Jurkat, Clone E6-1 (cell line): ENCODE data around the gene ABLIM2.

Source experiments
- DNase-seq: peaks from one replicate; pipeline ENCODE4 v3.0.0-alpha.2; 2011; ENCODE audit warnings: low read depth, low spot score
- H3K4me3 ChIP-seq: 2 replicates; pipeline ENCODE4 v1.5.1; 2011; ENCODE audit warnings: mild to moderate bottlenecking, low read length, control low read depth, moderate library complexity

Gene ABLIM2

DNA sequence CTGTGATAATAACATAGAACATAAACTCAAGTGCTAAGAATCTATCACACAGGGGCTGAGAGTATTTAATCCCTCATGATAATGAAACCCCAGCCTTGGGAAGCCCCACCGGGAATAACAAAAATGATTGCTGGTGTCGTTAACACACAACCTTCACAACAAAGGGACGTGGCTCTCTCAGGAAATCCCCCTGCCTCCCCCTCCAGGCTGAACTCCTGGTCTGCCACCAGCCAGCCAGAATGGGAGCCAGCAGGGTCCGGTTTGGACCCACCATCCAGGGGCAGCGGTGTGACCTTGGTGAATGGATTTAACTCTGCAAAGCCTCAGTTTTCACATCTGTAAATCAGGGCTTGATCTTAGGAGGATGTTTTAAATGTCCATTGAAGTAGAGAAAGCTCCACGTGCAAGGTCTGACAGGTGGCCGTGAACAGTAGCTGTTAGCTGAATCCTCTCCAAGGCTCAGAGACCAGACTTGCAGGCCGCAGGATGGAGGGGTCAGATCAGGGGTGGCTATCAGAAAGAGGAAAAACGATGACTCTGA, 46.5 kb downstream of the ABLIM2 start:
- no peak overlapping the region for H3K4me3 ChIP-seq
- DNase-seq: no peak

- DNase-seq: no peak
- H3K4me3 ChIP-seq: no peak overlapping the region
Observed at GRCh38 chr4:8110071-8110986, 48.3 kb downstream of the ABLIM2 start.

- DNase-seq: no peak
- no peak overlapping the region for H3K4me3 ChIP-seq
Observed at GRCh38 chr4:8109406-8110065, 49.1 kb downstream of the ABLIM2 start.

DNA sequence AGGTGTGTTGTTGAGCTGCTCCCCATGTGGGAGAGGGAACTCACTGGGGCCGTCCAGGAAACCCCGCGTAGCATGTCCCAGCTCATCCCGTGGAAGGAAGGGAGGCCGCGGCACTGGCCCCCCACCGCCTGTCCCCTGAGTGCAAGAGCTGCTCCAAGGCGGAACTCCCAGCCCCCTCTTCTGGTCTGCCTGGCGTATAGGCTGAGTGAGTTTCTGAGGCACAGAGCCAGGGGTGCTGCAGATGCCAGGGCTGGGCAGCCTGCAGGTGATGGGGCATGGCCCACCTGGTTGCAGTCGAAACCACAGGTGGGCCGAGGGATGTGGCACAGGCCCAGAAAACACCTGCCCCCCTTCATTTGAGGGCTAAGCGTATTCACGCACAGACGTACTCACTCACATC, 49.6 kb downstream of the ABLIM2 start:
- DNase-seq: no peak
- H3K4me3 ChIP-seq: no peak overlapping the region

GRCh38 chr4:8108261-8108660, 50.4 kb downstream of the ABLIM2 start:
- DNase-seq: no peak
- no peak overlapping the region for H3K4me3 ChIP-seq

GRCh38 chr4:8107146-8107657, 51.4 kb downstream of the ABLIM2 start:
- no peak for DNase-seq
- no peak overlapping the region for H3K4me3 ChIP-seq

DNA sequence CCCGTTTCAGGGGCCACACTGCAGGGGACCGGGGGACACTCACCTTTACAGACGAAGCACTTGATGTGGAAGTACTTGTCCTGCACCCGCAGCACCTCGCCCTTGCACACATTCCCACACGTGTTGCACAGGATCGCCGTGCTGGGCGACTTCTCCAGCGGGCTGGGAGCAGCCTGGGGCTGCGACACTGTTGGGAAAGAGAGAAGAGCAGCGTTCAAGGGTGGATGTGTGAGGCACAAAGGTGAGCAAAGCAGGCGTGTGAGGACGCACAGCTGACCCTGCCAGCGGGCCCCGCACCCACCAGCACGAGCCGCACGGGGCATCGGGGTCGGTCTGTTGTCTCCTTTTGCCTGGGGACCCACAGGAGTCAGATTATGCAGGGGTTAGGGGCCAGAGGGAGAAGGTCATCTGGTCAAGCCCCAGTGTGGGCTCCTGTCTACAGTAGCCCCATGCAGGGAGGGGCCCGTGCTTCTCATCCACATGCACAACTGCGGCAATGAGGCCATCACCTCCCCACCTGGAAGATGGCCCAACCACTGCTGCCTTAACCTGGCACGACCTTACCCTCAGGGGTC, 52.1 kb downstream of the ABLIM2 start:
- H3K4me3 ChIP-seq: no peak overlapping the region
- DNase-seq: no peak

DNA sequence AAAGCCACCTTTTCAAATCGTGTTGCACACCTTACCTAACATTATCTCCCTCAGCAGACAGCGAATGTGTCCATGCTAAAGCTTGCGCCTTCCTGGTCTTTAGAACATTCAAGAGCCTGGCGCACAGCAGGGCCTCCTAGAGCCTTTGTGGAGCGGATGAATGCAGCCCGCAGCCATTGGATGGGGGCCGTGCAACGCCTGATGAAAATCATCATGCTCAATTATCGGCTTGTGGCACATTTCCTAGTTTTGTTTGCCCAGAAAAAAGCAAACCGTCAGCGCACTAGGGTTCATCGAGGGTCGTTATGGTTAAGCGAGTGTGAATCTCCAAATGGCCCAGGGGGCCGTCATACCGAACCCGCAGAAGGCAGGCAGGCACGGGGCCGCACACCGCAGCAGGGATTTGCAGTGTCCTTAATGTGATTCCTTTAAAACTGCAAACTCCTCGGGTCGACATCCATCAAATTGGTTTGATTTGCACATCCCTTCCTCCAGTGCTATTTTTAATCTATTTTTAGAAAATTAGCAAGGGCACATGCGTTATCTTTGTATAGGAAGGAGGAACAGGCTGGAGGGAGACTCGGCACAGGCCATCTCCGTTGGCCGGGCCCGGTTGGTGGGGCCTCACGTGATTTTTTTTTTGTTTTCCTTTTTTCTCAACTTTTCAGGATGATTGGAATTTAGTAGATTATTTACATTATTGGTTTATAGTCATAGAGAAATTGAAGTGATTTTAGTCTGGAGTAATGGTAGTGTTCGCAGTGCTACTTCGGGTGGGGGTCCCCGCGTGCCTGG, 53.1 kb downstream of the ABLIM2 start:
- DNase-seq: no peak
- no peak overlapping the region for H3K4me3 ChIP-seq

DNA sequence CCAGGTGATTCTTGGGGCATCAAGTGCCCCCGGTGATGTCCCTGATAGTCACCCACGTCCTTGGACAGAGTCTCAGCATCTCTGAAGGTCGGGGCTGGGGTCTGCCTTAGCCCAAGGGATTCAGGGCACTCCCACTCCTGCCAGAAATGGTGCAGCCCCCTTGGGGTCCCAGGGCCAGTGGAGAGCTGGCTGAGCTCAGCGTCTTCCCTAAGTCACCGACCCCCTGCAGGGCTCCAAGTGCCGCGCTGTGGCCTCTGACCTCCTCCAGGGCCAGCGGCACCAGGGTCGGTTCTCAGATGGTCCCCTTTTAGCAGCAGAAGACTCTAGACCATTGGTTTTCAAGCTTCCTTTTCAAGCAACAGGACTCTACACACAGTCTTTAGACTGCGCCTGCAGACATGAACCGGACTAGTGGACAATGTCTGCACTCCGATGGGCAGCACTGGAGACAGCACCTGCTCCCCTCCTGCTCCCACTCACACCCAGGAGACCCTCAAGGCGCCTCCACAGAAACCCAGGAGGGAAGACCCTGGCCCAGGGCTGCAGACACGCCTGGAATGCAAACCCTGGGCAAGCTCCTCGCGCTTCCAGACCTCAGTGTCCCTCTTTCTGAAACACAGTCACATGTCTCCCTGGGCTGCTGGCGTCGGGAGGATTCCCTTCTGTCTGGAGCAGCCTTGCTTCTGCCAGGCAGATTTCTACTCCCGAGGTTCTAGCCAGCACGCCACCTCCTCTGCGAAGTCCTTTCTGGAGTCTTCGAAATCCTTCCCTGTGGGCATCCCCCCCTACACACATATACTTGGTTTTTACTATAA, 53.9 kb downstream of the ABLIM2 start:
- no peak overlapping the region for H3K4me3 ChIP-seq
- no peak for DNase-seq

DNA sequence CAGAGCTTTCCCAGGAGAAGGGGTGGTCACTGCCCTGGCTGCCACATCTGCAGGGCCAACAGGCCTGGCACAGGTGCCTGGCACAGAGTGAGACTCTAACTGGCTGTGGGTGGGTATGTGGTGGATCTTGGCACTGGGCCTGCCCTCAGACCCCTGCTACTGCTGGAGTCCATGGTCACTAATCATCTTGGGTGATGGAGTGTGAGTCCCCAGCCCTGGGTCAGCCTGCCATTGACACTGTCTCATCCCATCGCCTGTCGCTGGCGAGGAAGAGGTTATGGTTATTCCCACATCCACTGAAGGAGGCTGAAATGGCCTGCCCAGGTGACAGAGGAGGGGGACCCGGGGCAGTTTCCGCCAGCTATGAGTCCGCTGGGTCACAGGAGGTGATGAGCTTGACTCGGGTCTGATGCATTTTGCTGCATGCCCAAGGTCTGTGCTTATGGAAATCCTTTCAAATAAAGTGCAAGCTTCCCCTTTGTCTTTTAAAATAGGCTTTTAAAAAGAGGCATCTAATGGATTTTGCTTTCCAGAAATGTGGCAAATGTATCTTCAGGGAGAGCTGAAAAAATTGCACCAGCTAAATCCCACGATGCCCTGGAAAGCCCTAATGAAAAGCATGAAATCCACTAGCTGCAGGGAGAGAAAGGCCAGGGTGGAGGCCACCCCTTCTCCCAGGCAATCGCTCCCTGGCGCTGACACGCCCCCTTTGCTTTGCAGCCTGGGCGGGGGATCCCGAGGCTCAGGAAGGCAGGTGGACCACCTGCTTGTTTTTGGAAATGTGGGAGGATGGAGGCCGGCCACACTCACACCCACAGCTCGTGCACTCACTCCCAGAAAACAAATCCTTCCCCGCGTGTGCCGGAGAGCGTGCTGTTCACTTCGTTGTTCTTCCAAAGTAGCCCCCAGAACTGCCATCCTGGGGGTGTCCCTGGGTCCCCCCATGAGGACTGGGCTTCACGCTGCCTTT, 54.9 kb downstream of the ABLIM2 start:
- no peak overlapping the region for H3K4me3 ChIP-seq
- DNase-seq: no peak

DNA sequence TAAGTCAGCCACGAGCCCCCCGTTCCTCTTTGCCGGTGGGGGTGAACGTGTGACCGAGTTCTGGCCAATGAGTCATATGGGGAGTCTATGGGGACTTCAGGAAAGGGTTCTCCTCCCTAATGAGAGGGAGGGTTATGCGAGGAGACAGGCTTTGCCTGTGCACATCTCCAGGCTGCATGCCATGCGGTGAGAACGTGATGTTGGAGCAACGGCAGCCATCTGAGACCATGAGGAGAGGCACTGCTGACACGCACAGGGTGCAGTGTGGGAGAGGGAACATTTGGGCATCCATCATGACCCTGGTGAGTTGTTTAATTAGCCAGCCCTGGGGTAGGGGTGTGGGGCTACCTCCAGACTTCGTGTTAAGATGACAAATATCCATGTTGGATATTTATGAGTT, 55.8 kb downstream of the ABLIM2 start:
- no peak for DNase-seq
- no peak overlapping the region for H3K4me3 ChIP-seq

DNA sequence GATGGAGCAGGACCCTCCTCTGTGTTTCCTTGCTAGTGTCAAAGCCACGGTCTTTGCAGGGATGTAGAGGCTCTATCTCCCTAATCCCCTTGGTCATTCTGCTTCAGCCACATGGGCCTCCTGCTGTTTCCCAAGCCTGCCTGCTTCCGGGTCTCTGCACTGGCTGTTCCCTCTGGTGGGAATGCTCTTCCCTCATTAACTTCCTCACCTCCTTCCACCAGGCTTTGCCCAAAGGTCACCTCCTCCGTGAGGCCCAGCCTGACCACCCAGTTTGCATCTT, 56.6 kb downstream of the ABLIM2 start:
- no peak overlapping the region for H3K4me3 ChIP-seq
- no peak for DNase-seq

- H3K4me3 ChIP-seq: no peak overlapping the region
- DNase-seq: no peak
Observed at GRCh38 chr4:8101213-8102075, 57.2 kb downstream of the ABLIM2 start.

- no peak overlapping the region for H3K4me3 ChIP-seq
- DNase-seq: no peak
Observed at GRCh38 chr4:8099981-8100464, 58.6 kb downstream of the ABLIM2 start.

DNA sequence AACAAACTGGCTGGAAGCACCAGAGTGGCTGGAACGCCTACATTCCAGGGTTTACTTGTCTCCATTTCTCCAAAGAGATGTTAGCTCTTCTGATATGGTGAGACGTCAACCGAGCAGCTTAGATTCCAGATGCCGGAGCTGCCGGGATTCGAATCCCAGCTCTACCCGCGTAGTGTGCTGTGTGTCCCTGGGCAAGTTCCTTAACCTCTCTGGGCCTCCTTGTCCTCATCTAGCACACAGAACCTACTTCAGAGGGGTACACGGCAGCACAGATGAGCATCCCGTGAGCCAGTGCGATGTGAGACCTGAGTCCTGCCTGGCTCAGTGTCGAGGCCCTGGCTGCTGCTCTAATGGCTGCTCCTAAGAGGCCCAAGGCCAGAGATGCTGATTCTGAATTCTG, 60.1 kb downstream of the ABLIM2 start:
- no peak for DNase-seq
- no peak overlapping the region for H3K4me3 ChIP-seq

DNA sequence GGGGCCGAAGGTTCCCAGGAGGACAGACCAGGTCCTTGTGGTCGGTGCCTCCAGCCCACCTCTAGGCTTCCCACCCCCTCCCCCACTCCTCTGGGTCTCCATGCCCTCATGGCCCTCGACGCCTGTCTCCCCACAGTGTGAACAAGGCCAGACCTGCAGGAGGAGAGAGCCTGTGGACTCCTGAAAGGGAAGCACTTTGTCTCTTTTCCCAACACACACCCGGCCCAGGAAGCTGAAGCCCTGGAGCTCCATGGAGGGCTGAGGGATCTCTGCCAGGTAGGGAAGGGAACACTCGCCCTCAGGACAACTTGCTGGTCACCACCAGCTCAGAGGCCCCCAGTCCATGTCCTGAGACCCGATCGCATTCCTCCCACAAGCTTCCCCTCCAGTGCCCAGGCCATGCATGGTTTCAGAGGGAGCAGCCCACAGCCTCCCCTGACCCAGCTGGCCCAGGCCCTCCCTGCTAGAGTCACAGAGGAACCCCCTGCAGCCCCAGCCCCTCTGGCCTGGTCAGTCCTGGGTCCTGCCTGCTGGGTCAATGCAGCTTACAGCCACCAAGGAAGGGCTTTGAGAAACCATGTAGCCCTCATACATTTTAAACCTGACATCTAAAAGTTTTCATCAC, 60.8 kb downstream of the ABLIM2 start:
- no peak overlapping the region for H3K4me3 ChIP-seq
- no peak for DNase-seq
